HepG2 (cell line): ENCODE data around the gene TCAIM. TPM values are rescaled to one million over a fixed set of nuclear protein-coding genes. Genes with fewer than 3 reads are reported as not detected.

Experiments
- BRD4 ChIP-seq: sonication (generic); formaldehyde crosslinking; IDR thresholded peaks from 2 replicates; pipeline ENCODE4 v1.4.0; 2020; ENCODE audit warnings: missing genetic modification reagents
- ETV5 ChIP-seq: IDR thresholded peaks from 2 replicates; pipeline ENCODE4 v1.6.1; 2018; ENCODE audit warnings: missing biosample characterization, missing genetic modification reagents, inconsistent platforms, borderline replicate concordance
- HMGXB3 ChIP-seq: sonication (generic); formaldehyde crosslinking; IDR thresholded peaks from 2 replicates; pipeline ENCODE4 v1.4.0; 2020; ENCODE audit warnings: missing genetic modification reagents, borderline replicate concordance
- HNF1A ChIP-seq, 2 experiments: sonication (generic) in 1 of 2; formaldehyde crosslinking in 1 of 2; IDR thresholded peaks; 2 replicates each; pipeline versions ENCODE4 v1.4.0 to v1.6.1; 2016 to 2020; ENCODE audit warnings: borderline replicate concordance in 1 of 2, low read depth in 1 of 2, mild to moderate bottlenecking in 1 of 2, missing genetic modification reagents in 1 of 2
- HNRNPH1 ChIP-seq: fragments of 200-400 bp; formaldehyde crosslinking; optimal IDR thresholded peaks from 2 replicates; pipeline ENCODE3; 2017; ENCODE audit warnings: mild to moderate bottlenecking, low read depth, low read length
- MED1 ChIP-seq: sonication (generic); formaldehyde crosslinking; IDR thresholded peaks from 2 replicates; pipeline ENCODE4 v1.4.0; 2020; ENCODE audit warnings: missing genetic modification reagents
- NCOR1 ChIP-seq: fragments of 200-600 bp; sonication (generic); IDR thresholded peaks from 2 replicates; pipeline ENCODE4 v1.7.0; 2017; ENCODE audit warnings: antibody characterized with exemption, low read length, borderline replicate concordance
- PPARG ChIP-seq: conservative IDR thresholded peaks from 2 replicates; pipeline ENCODE4 v1.6.1; 2016; ENCODE audit warnings: missing biosample characterization, missing genetic modification reagents
- RCOR2 ChIP-seq: IDR thresholded peaks from 2 replicates; pipeline ENCODE4 v1.6.1; 2016; ENCODE audit warnings: missing biosample characterization, missing genetic modification reagents
- SRSF4 ChIP-seq: fragments of 200-400 bp; formaldehyde crosslinking; IDR thresholded peaks from one replicate; pipeline ENCODE4 v1.6.1; 2018; ENCODE audit warnings: mild to moderate bottlenecking, low read depth, low read length, moderate library complexity; ENCODE audit not compliant: poor library complexity, severe bottlenecking
- TEF ChIP-seq: sonication (generic); formaldehyde crosslinking; IDR thresholded peaks from 2 replicates; pipeline ENCODE4 v1.5.0; 2020; ENCODE audit warnings: missing genetic modification reagents
- ZBTB1 ChIP-seq: sonication (generic); formaldehyde crosslinking; IDR thresholded peaks from 2 replicates; pipeline ENCODE4 v1.4.0; 2020; ENCODE audit warnings: missing genetic modification reagents, borderline replicate concordance
- ZGPAT ChIP-seq: IDR thresholded peaks from 2 replicates; pipeline ENCODE4 v1.6.1; 2016; ENCODE audit warnings: mild to moderate bottlenecking
- ZNF362 ChIP-seq: sonication (generic); formaldehyde crosslinking; IDR thresholded peaks from 2 replicates; pipeline ENCODE4 v1.4.0; 2020; ENCODE audit warnings: missing genetic modification reagents, mild to moderate bottlenecking, borderline replicate concordance
- ZSCAN25 ChIP-seq: sonication (generic); formaldehyde crosslinking; IDR thresholded peaks from 2 replicates; pipeline ENCODE4 v1.8.0; 2022; ENCODE audit warnings: mild to moderate bottlenecking, missing genetic modification reagents
- polyA plus RNA-seq, 8 experiments: library from polyadenylated mRNA; depleted of rRNA in 3 of 8; stranded (reverse) in 7 of 8; unstranded in 1 of 8; fragments of >200 nt; fragmentation: Illumina TruSeq in 4 of 8; extraction: Trizol in 4 of 8; gene quantifications; 2 replicates each; pipeline versions ENCODE4 v1.2.1 to v1.2.3, GENCODE V29; 2011 to 2016; ENCODE audit warnings: low read depth in 4 of 8, missing spikeins in 1 of 8, mixed read lengths in 1 of 8; ENCODE audit not compliant: insufficient read depth in 1 of 8
- total RNA-seq, 5 experiments: library from RNA; depleted of rRNA; stranded (reverse); fragments of >200 nt; fragmentation: Illumina TruSeq; extraction: Trizol; gene quantifications; 2 replicates each; pipeline ENCODE4 v1.2.3, GENCODE V29; 2016; ENCODE audit warnings: low read depth in 1 of 5

Gene TCAIM
- total and polyA plus RNA-seq, 2 of the 13 experiments (the other 11 are each of a cell fraction or from before 2014, with no cell fraction given) = 16.9 to 22.6 TPM

- TF ChIP-seq ZGPAT (CRISPR knock-in tag) (peak; percentile 92), MED1 (CRISPR knock-in tag) (peak; percentile 92), BRD4 (CRISPR knock-in tag) (peak; percentile 13; the same call in 1 of the 2 replicates), NCOR1 (peak; percentile 98), SRSF4 (no peak), PPARG (CRISPR knock-in tag) (peak; percentile 97), TEF (CRISPR knock-in tag) (peak; percentile 34; the same call in 1 of the 2 replicates), RCOR2 (CRISPR knock-in tag) (peak; percentile 80), HMGXB3 (CRISPR knock-in tag) (peak; percentile 71; the same call in 1 of the 2 replicates), HNF1A (IDR thresholded peaks at IDR 0.05; ENCODE audit: low read depth) (peak; percentile 62), HNF1A (CRISPR knock-in tag; IDR thresholded peaks at IDR 0.05; ENCODE audit: borderline replicate concordance) (peak; percentile 55; the same call in 1 of the 2 replicates), ZSCAN25 (CRISPR knock-in tag) (no peak; the same call in 1 of the 2 replicates), HNRNPH1 (no peak), ETV5 (CRISPR knock-in tag) (peak; percentile 87), ZBTB1 (CRISPR knock-in tag) (no peak), ZNF362 (CRISPR knock-in tag) (peak; percentile 34; the same call in 1 of the 2 replicates)
These were observed 101.1 kb downstream of the TCAIM start (continued) for GRCh38 chr3:44439499-44440295.
